ENCODE results near the gene CD164. TPM values are rescaled to one million over a fixed set of nuclear protein-coding genes. Genes with fewer than 3 reads are reported as not detected.

CD164 gene
- total RNA-seq, 1 experiment from 2014 or later: 337 TPM

DNA sequence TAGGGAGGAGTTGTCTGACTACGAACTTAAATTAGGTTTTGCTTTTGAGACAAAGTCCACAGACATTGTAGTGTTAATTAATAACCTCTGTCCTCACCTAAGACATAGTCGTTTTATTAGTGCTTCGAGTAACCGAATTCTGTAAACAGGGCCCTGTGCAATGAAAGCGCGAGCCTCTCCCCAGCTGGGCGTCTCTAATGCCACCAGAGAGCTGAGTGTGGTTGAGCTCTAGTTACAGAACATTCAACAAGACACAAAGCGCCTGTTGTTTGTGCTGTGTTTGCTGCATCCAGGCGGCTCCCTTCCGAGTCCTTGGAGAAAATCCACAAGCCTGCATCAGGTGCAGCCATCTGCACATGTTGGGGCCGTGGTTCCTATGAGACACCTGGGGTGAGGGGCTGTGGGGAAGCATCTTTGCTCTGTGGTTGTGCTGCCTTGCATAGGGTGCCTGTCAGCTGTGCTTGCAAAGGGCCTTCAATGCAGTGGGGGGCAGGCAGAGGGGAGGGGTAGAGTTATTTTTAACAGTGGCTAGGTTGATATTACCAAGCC is 63.9 kb downstream of the CD164 start:
- Histone ChIP-seq H3K4me1 (ENCODE audit: control insufficient read depth, insufficient read depth, low read length) (no peaks in the 10 kb centered on the region), H3K27ac (ENCODE audit: low read length) (no peak overlapping the region), H3K4me3 (ENCODE audit: low read depth in 2 of 2, low read length in 2 of 2) (no peak overlapping the region), H3K9me3 (ENCODE audit: control insufficient read depth, insufficient read depth, low read depth, low read length) (no peaks in the 10 kb centered on the region), H3K36me3 (ENCODE audit: control insufficient read depth, insufficient read depth, low read length) (no peaks in the 10 kb centered on the region), H3K27me3 (ENCODE audit: control insufficient read depth, insufficient read depth, low read length) (0 out of 2 replicates have a peak, but pooled peaks cover 4% of the 10 kb centered on the region)
- ChIA-PET CTCF (no interaction called here), POLR2A (no interaction called here)
- BruUV-seq (replicated peaks): no TSS peak
- in situ Hi-C loops (cut with HindIII; ENCODE audit: low pct_unique_long_range_greater_than_20kb, low sequenced_read_pairs): no loop called here
- ATAC-seq: peak; percentile 67; the same call in 1 of the 2 replicates
- no peak for DNase-seq (ENCODE audit: low read depth, low spot score)
- no peak for TF ChIP-seq CTCF (IDR thresholded peaks at IDR 0.05)
- TF ChIP-seq POLR2AphosphoS5 (IDR thresholded peaks at IDR 0.05; ENCODE audit: low read depth, low read length): no peak
- no peak for TF ChIP-seq SIN3A (IDR thresholded peaks at IDR 0.05; ENCODE audit: borderline replicate concordance, insufficient read depth, low read depth, low read length)
- TF ChIP-seq, protein P1, sequence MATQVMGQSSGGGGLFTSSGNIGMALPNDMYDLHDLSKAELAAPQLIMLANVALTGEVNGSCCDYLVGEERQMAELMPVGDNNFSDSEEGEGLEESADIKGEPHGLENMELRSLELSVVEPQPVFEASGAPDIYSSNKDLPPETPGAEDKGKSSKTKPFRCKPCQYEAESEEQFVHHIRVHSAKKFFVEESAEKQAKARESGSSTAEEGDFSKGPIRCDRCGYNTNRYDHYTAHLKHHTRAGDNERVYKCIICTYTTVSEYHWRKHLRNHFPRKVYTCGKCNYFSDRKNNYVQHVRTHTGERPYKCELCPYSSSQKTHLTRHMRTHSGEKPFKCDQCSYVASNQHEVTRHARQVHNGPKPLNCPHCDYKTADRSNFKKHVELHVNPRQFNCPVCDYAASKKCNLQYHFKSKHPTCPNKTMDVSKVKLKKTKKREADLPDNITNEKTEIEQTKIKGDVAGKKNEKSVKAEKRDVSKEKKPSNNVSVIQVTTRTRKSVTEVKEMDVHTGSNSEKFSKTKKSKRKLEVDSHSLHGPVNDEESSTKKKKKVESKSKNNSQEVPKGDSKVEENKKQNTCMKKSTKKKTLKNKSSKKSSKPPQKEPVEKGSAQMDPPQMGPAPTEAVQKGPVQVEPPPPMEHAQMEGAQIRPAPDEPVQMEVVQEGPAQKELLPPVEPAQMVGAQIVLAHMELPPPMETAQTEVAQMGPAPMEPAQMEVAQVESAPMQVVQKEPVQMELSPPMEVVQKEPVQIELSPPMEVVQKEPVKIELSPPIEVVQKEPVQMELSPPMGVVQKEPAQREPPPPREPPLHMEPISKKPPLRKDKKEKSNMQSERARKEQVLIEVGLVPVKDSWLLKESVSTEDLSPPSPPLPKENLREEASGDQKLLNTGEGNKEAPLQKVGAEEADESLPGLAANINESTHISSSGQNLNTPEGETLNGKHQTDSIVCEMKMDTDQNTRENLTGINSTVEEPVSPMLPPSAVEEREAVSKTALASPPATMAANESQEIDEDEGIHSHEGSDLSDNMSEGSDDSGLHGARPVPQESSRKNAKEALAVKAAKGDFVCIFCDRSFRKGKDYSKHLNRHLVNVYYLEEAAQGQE (IDR thresholded peaks at IDR 0.05; ENCODE audit: insufficient read depth in 1 of 2, low read depth in 2 of 2, low read length in 1 of 2): no peak
- no peak for TF ChIP-seq TCF7L2 (IDR thresholded peaks at IDR 0.05; ENCODE audit: low read depth, low read length)
- intact Hi-C loops (cut with micrococcal nuclease; ENCODE audit: unreplicated experiment): no loop called here

GRCh38 chr6:109316909-109317308 is 65.4 kb downstream of the CD164 start:
- no peaks in the 10 kb centered on the region for H3K9me3 ChIP-seq (ENCODE audit: control insufficient read depth, insufficient read depth, low read depth, low read length)
- intact Hi-C loops (cut with micrococcal nuclease; ENCODE audit: unreplicated experiment): no loop called here
- DNase-seq (ENCODE audit: low read depth, low spot score) (no peak), ATAC-seq (no peak)
- TF ChIP-seq POLR2AphosphoS5 (IDR thresholded peaks at IDR 0.05; ENCODE audit: low read depth, low read length) (no peak), SIN3A (IDR thresholded peaks at IDR 0.05; ENCODE audit: borderline replicate concordance, insufficient read depth, low read depth, low read length) (no peak), CTCF (IDR thresholded peaks at IDR 0.05) (no peak), TCF7L2 (IDR thresholded peaks at IDR 0.05; ENCODE audit: low read depth, low read length) (no peak)
- TF ChIP-seq, protein P1 (IDR thresholded peaks at IDR 0.05; ENCODE audit: insufficient read depth in 1 of 2, low read depth in 2 of 2, low read length in 1 of 2): no peak
- H3K36me3 ChIP-seq (ENCODE audit: control insufficient read depth, insufficient read depth, low read length): no peaks in the 10 kb centered on the region
- no peak overlapping the region for H3K27ac ChIP-seq (ENCODE audit: low read length)
- H3K4me3 ChIP-seq (ENCODE audit: low read depth in 2 of 2, low read length in 2 of 2): no peak overlapping the region
- POLR2A ChIA-PET: no interaction called here
- no TSS peak for BruUV-seq (replicated peaks)
- CTCF ChIA-PET: no interaction called here
- H3K4me1 ChIP-seq (ENCODE audit: control insufficient read depth, insufficient read depth, low read length): no peaks in the 10 kb centered on the region
- 0 out of 2 replicates have a peak, but pooled peaks cover 4% of the 10 kb centered on the region for H3K27me3 ChIP-seq (ENCODE audit: control insufficient read depth, insufficient read depth, low read length)
- in situ Hi-C loops (cut with HindIII; ENCODE audit: low pct_unique_long_range_greater_than_20kb, low sequenced_read_pairs): no loop called here
